HUES64 (cell line): ENCODE measurements around the gene CRYM.

Experiments used
- H3K27ac ChIP-seq: 2 replicates; pipeline ENCODE4 v1.7.0; 2013; ENCODE audit warnings: low read depth, low read length, inconsistent platforms
- H3K27me3 ChIP-seq: 2 replicates; pipeline ENCODE4 v1.6.1; 2013; ENCODE audit warnings: mild to moderate bottlenecking, low read length; ENCODE audit not compliant: insufficient read depth
- H3K36me3 ChIP-seq: 2 replicates; pipeline ENCODE4 v1.6.1; 2013; ENCODE audit warnings: mild to moderate bottlenecking, low read length; ENCODE audit not compliant: insufficient read depth
- H3K4me1 ChIP-seq: 2 replicates; pipeline ENCODE4 v1.6.1; 2013; ENCODE audit warnings: mild to moderate bottlenecking, low read length, moderate library complexity; ENCODE audit not compliant: insufficient read depth
- H3K4me3 ChIP-seq: 2 replicates; pipeline ENCODE4 v1.5.1; 2013; ENCODE audit warnings: mild to moderate bottlenecking, low read length, moderate library complexity
- H3K9ac ChIP-seq: 2 replicates; pipeline ENCODE4 v1.6.1; 2013; ENCODE audit warnings: mild to moderate bottlenecking, low read depth, low read length
- H3K9me3 ChIP-seq: 2 replicates; pipeline ENCODE4 v1.6.1; 2013; ENCODE audit warnings: low read depth, low read length; ENCODE audit not compliant: insufficient read depth
- WGBS: fragments of 150-250, 120-280 bp; methylation state at CpG from one replicate; pipeline ENCODE4 v1.1.7; 2013; ENCODE audit warnings: missing lambda C conversion rate; 5-methylcytosine and 5-hydroxymethylcytosine counted together

Gene CRYM

DNA sequence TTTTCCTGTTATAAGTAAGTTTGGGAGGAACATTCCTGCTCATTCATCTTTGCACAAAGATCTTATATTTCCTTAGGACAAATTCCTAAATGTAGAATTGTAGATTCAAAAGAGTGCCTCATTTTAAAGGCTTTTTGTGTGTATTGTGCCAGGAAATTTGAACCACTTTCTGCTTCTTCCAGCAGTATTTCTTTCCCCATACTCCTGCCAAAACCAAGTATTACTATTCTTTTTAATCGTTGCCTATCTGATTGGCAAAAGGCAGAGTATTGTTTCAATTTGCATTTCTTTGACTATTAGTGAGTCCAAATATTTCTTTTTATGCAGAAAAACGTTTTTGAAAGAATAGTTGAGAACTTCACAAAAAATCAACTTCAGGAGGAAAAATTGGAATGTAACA lies 35.3 kb downstream of the CRYM start:
- Histone ChIP-seq H3K9ac (no peak overlapping the region), H3K4me3 (no peak overlapping the region), H3K9me3 (no peaks in the 10 kb centered on the region), H3K27ac (no peak overlapping the region), H3K27me3 (no peaks in the 10 kb centered on the region), H3K36me3 (no peaks in the 10 kb centered on the region), H3K4me1 (peaks cover 11% of the 10 kb centered on the region)
- WGBS = 58% methylated on average over 2 of the region's 2 CpGs

DNA sequence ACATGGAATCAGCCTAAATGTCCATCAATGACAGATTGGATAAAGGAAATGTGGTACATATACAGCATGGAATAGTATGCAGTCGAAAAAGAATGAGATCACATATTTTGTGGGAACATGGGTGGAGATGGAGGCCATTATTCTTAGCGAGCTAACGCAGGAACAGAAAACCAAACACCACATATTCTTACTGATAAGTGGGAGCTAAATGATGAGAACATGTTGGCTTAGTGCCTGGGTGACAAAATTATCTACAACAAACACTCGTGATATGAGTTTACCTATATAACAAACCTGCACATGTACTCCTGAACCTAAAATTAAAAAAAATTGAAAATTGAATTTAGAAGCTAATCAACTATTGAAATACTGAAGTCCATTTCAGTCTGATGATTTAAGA lies 38.4 kb downstream of the CRYM start:
- WGBS = 94% methylated on average over 1 of the region's 4 CpGs
- Histone ChIP-seq H3K36me3 (no peaks in the 10 kb centered on the region), H3K4me3 (no peak overlapping the region), H3K27me3 (no peaks in the 10 kb centered on the region), H3K9me3 (no peaks in the 10 kb centered on the region), H3K4me1 (no peaks in the 10 kb centered on the region), H3K9ac (no peak overlapping the region), H3K27ac (no peak overlapping the region)

DNA sequence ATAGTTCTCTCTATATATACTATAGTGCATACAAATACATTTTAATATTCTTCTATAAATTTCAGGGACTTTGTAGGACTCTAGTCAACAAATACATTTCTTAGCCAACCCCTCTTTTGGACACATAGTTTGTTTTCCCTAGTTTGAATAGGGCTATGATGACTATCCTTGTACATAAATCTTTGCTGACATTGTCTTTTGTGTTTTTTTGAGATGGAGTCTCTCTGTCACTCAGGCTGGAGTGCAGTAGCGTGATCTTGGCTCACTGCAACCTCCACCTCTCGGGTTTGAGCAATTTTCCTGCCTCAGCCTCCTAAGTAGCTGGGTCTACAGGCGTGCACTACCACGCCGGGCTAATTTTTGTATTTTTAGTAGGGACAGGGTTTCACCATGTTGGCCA lies 41.3 kb downstream of the CRYM start:
- Histone ChIP-seq H3K9me3 (no peaks in the 10 kb centered on the region), H3K27ac (no peak overlapping the region), H3K36me3 (no peaks in the 10 kb centered on the region), H3K9ac (no peak overlapping the region), H3K27me3 (no peaks in the 10 kb centered on the region), H3K4me3 (no peak overlapping the region), H3K4me1 (no peaks in the 10 kb centered on the region)
- 86% methylated on average over 5 of the region's 5 CpGs for WGBS

DNA sequence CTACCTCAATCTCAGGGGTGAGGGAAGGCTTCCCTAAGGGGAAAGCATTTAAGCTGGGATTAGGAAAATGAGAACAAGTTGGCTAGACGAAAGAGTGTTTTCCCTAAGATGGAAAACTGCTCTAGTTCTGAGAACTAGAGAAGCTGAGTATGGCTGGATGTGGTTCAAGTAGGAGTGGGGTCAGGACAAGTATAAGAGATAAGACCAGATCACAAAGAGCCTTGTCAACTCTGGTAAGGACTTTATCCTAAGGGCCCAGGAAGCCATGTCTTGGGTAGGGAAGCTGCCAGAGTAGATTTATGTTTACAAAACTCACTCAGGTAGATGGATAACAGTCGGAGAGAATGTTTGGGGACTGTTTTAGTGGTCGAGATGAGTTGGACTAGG lies 42.9 kb downstream of the CRYM start:
- H3K9me3 ChIP-seq = no peaks in the 10 kb centered on the region
- H3K9ac ChIP-seq = no peak overlapping the region
- H3K4me1 ChIP-seq = no peaks in the 10 kb centered on the region
- no peaks in the 10 kb centered on the region for H3K36me3 ChIP-seq
- no peak overlapping the region for H3K4me3 ChIP-seq
- H3K27ac ChIP-seq = no peak overlapping the region
- H3K27me3 ChIP-seq = no peaks in the 10 kb centered on the region
- WGBS = 93% methylated on average over 3 of the region's 3 CpGs

DNA sequence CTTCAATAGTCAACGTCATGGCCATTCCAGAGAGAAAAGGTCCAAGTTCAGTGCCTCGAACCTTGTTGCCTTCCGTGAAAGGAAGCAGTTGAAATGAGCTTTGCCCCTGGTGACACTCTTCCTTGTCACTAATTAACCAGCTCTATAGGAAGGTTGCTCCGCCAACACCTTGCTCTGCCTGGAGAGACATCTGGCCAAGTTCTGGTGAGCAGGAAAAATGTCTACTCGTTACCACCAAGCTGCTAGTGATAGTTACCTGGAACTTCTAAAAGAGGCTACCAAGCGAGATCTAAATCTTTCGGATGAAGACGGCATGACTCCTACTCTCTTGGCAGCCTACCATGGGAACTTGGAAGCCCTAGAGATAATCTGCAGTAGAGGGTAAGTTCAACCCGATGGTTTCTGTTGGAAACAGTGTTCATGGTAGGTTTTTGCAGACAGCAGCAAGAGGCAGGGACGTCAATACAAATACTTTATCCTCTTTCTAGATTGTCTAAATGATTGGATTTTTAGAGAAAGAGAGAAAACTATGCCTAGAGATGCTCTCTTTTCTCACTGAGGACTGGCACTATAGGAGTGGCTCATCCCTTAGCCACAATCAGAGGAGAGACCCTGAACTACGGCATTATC lies 44.5 kb downstream of the CRYM start, which contains the start of gene ANKS4B:
Gene ANKS4B, plus strand, starts transcription at position 179 of the 630 bp plus-strand sequence. Its CDS starts 39 bp downstream, at position 218.
- no peak within 1 kb of the TSS for H3K4me3 ChIP-seq
- WGBS = 92% methylated on average over 9 of the region's 11 CpGs
- H3K27ac ChIP-seq = no peak within 1 kb of the TSS

DNA sequence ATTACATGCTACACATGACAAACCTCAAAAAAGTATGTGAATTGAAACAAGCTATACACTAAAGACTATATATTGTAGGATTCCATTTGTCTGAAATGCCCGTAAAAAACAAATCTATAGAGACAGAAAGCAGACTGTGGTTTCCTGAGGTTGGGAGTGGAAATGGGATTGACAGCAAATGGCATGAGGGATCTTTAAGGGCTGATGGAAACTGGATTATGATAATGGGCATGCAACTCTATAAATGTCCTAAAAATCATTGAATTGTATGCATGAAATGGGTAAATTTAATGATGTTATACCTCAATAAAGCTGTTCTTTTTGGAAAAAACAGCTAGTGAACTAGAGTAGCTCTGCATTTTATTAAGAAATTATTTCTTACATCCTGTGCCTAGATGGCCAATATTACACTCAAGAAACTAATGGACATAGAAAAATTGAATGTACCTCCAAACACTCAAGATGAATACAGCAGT lies 45.0 kb downstream of the CRYM start:
- H3K4me3 ChIP-seq = no peak overlapping the region
- H3K9me3 ChIP-seq = no peaks in the 10 kb centered on the region
- H3K9ac ChIP-seq = no peak overlapping the region
- H3K27ac ChIP-seq = no peak overlapping the region
- no peaks in the 10 kb centered on the region for H3K27me3 ChIP-seq
- H3K36me3 ChIP-seq = no peaks in the 10 kb centered on the region
- no peaks in the 10 kb centered on the region for H3K4me1 ChIP-seq
- WGBS = 100% methylated on average over 1 of the region's 1 CpG

More for the DNA sequence above, 44.5 kb downstream of the CRYM start, which contains the start of gene ANKS4B:
- no peaks in the 10 kb centered on the region for H3K9me3 ChIP-seq
- H3K27me3 ChIP-seq = no peaks in the 10 kb centered on the region
- no peaks in the 10 kb centered on the region for H3K4me1 ChIP-seq
- H3K9ac ChIP-seq = no peak within 1 kb of the TSS
- no peaks in the 10 kb centered on the region for H3K36me3 ChIP-seq

DNA sequence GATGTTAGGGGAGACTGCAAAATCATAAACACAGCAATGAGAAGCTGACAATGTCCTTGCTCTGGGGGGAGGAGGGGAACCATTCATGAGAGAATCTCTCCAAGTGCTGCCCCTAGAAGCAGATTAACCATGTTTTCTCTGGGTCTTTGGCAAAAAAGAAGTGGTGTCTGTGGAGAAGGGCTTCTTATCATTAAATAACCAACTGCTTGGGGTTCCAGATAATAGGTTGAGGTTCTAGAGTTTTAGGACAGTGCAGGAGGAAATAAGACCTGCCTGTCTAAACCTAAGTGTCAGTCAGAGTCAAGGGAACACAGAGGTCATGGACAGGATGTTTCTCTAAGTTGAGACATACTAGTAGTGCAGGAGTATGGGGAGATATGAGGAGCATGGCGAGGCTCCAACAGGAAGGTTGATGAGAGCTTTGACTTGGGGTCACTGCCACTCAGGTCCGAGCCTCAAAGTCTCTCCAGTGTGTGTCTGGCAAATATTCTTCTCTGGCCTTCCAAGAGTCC lies 49.7 kb downstream of the CRYM start:
- no peaks in the 10 kb centered on the region for H3K9me3 ChIP-seq
- H3K4me1 ChIP-seq = peaks cover 8% of the 10 kb centered on the region
- H3K36me3 ChIP-seq = no peaks in the 10 kb centered on the region
- H3K27ac ChIP-seq = no peak overlapping the region
- H3K4me3 ChIP-seq = no peak overlapping the region
- no peak overlapping the region for H3K9ac ChIP-seq
- no peaks in the 10 kb centered on the region for H3K27me3 ChIP-seq
- 93% methylated on average over 2 of the region's 2 CpGs for WGBS

DNA sequence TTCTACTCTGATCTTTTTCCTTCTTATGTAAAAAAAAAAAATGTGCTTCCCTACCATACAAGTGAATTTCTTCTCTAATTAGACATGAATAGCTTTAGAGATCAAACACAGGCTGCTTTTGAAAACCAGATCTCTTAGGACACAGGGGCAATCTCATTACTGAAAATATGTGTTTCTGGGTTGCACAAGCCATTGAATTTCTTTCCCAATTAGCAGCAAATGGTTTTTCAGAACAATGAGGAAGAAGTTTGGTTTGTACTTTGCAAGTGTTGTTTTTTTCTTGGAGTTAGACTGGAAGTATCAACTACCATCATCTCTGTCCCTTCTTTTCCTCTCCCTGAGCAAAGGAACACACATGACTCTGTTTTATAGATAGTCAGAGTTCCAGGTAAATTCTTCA lies 50.2 kb downstream of the CRYM start:
- Histone ChIP-seq H3K27ac (no peak overlapping the region), H3K9me3 (no peaks in the 10 kb centered on the region), H3K4me1 (peaks cover 11% of the 10 kb centered on the region), H3K4me3 (no peak overlapping the region), H3K27me3 (no peaks in the 10 kb centered on the region), H3K9ac (no peak overlapping the region), H3K36me3 (no peaks in the 10 kb centered on the region)

DNA sequence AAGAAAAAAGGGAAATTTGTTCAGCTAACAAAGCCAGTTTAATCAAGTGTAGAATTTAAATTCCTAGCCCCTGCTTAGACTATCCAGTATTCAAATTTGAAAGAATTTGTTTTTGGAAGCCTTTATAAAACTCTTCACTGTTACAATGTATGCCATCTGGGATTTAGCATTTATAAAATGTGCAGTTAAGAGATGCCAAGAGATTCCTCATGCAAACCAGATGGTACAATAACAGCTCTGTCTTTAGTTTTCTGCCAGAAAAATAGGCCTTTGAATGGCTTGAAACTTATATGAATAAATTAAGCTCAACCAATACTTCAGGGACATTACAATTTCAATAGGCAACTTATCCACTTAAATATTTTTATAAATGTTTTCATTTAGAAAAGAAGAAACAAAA lies 51.3 kb downstream of the CRYM start:
- Histone ChIP-seq H3K4me3 (no peak overlapping the region), H3K27ac (no peak overlapping the region), H3K9ac (no peak overlapping the region), H3K27me3 (no peaks in the 10 kb centered on the region), H3K9me3 (no peaks in the 10 kb centered on the region), H3K4me1 (peaks cover 19% of the 10 kb centered on the region), H3K36me3 (no peaks in the 10 kb centered on the region)

DNA sequence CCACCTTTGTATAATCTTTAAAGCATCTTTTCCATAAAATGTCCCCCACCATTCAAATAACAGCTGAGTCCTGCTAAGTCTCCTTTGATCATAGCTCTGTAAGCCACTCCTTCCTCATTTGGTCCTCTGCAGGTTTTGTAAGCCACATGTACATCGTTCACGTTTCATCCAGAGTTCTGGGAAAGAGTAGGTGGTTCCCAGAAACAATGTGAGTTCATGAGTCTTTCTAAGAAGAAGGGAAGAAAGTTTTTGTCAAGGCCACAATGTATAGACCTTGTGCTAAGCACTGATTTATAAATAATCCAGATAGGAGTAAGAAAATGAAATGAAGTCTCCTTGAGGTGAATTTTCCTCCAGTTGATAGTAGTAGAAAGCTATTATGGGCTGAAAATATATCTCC lies 53.3 kb downstream of the CRYM start:
- no peaks in the 10 kb centered on the region for H3K27me3 ChIP-seq
- H3K36me3 ChIP-seq = no peaks in the 10 kb centered on the region
- no peaks in the 10 kb centered on the region for H3K9me3 ChIP-seq
- WGBS = 98% methylated on average over 2 of the region's 2 CpGs
- no peak overlapping the region for H3K9ac ChIP-seq
- H3K4me1 ChIP-seq = peaks cover 30% of the 10 kb centered on the region
- H3K4me3 ChIP-seq = no peak overlapping the region
- no peak overlapping the region for H3K27ac ChIP-seq

DNA sequence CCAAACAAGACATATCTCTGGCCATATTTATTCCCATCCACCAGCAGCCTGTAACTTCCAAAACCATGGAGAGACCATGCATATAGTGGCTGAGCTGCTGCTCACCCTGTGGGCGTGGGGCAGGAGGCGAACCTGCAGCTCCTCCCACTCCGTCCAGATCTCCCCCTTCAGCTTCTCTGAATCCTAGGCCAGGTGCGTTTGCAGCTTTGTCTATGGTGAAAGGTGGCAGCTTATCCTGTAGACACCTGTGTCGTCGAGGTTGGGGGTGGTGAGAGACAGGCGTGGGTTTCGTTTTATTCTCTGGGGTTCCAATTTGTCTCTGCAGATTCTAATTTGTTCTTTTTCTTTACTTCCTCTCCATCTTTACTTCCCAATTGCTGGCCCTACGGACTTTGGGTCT lies 54.3 kb downstream of the CRYM start:
- 78% methylated on average over 9 of the region's 9 CpGs for WGBS
- no peaks in the 10 kb centered on the region for H3K36me3 ChIP-seq
- H3K4me3 ChIP-seq = no peak overlapping the region
- H3K9me3 ChIP-seq = no peaks in the 10 kb centered on the region
- H3K9ac ChIP-seq = no peak overlapping the region
- peaks cover 30% of the 10 kb centered on the region for H3K4me1 ChIP-seq
- H3K27me3 ChIP-seq = no peaks in the 10 kb centered on the region
- no peak overlapping the region for H3K27ac ChIP-seq
